H9 (cell line): ENCODE data around the gene HES1. TPM values are rescaled to one million over a fixed set of nuclear protein-coding genes. Genes with fewer than 3 reads are reported as not detected.

Experiments
- DNase-seq: peaks from one replicate; pipeline ENCODE4 v3.0.0-alpha.2; 2017
- H2AFZ ChIP-seq: one replicate; pipeline ENCODE4 v1.6.1; 2013; ENCODE audit warnings: mild to moderate bottlenecking, low read length, control low read depth, moderate library complexity
- H2AK5ac ChIP-seq: 2 replicates; pipeline ENCODE4 v1.6.1; 2013; ENCODE audit warnings: low read length, control low read depth, mixed read lengths; ENCODE audit not compliant: insufficient read length
- H2BK120ac ChIP-seq: one replicate; pipeline ENCODE4 v1.6.1; 2013; ENCODE audit warnings: low read depth, mild to moderate bottlenecking, low read length, control low read depth, inconsistent platforms; ENCODE audit not compliant: poor library complexity, severe bottlenecking
- H2BK12ac ChIP-seq: 2 replicates; pipeline ENCODE4 v1.6.1; 2013; ENCODE audit warnings: low read length, control low read depth, mixed read lengths, low read depth; ENCODE audit not compliant: insufficient read length
- H2BK15ac ChIP-seq: 2 replicates; pipeline ENCODE4 v1.6.1; 2013; ENCODE audit warnings: low read depth, low read length, control low read depth
- H2BK20ac ChIP-seq: one replicate; pipeline ENCODE4 v1.6.1; 2013; ENCODE audit warnings: low read depth, mild to moderate bottlenecking, low read length, control low read depth, inconsistent platforms; ENCODE audit not compliant: poor library complexity, severe bottlenecking
- H2BK5ac ChIP-seq: 2 replicates; pipeline ENCODE4 v1.6.1; 2013; ENCODE audit warnings: low read length, control low read depth, mixed read lengths; ENCODE audit not compliant: insufficient read length
- H3K14ac ChIP-seq: 2 replicates; pipeline ENCODE4 v1.6.1; 2013; ENCODE audit warnings: low read length, control low read depth; ENCODE audit not compliant: insufficient read depth
- H3K18ac ChIP-seq: 2 replicates; pipeline ENCODE4 v1.6.1; 2013; ENCODE audit warnings: low read depth, mild to moderate bottlenecking, mixed read lengths, low read length, control low read depth; ENCODE audit not compliant: insufficient read length
- H3K23ac ChIP-seq: 2 replicates; pipeline ENCODE4 v1.6.1; 2013; ENCODE audit warnings: low read length, control low read depth, mixed read lengths, low read depth; ENCODE audit not compliant: insufficient read length
- H3K23me2 ChIP-seq: 2 replicates; pipeline ENCODE4 v1.6.1; 2013; ENCODE audit warnings: low read depth, mild to moderate bottlenecking, mixed read lengths, low read length, control low read depth; ENCODE audit not compliant: insufficient read length, poor library complexity, severe bottlenecking
- H3K27ac ChIP-seq: 2 replicates; pipeline ENCODE4 v1.5.1; 2013; ENCODE audit warnings: low read length, control low read depth, mixed read lengths, low read depth; ENCODE audit not compliant: insufficient read length
- H3K27me3 ChIP-seq: 2 replicates; pipeline ENCODE4 v1.6.1; 2013; ENCODE audit warnings: low read length, control low read depth, inconsistent platforms; ENCODE audit not compliant: insufficient read depth
- H3K4ac ChIP-seq: 2 replicates; pipeline ENCODE4 v1.6.1; 2013; ENCODE audit warnings: low read depth, mild to moderate bottlenecking, control low read depth, inconsistent platforms, low read length, moderate library complexity
- H3K4me1 ChIP-seq: 2 replicates; pipeline ENCODE4 v1.6.1; 2013; ENCODE audit warnings: low read length, control low read depth, inconsistent platforms; ENCODE audit not compliant: insufficient read depth
- H3K4me2 ChIP-seq: 2 replicates; pipeline ENCODE4 v1.6.1; 2013; ENCODE audit warnings: low read length, control low read depth, mixed read lengths; ENCODE audit not compliant: insufficient read length, insufficient read depth
- H3K56ac ChIP-seq: 2 replicates; pipeline ENCODE4 v1.6.1; 2013; ENCODE audit warnings: low read depth, mild to moderate bottlenecking, mixed read lengths, low read length, control low read depth; ENCODE audit not compliant: insufficient read length
- H3K79me1 ChIP-seq: 2 replicates; pipeline ENCODE4 v1.6.1; 2013; ENCODE audit warnings: low read depth, mild to moderate bottlenecking, moderate library complexity, low read length, control low read depth, inconsistent platforms; ENCODE audit not compliant: insufficient read depth, poor library complexity, severe bottlenecking
- H3K79me2 ChIP-seq: 2 replicates; pipeline ENCODE4 v1.6.1; 2013; ENCODE audit warnings: low read length, control low read depth, inconsistent platforms; ENCODE audit not compliant: insufficient read depth
- H3K9ac ChIP-seq: 2 replicates; pipeline ENCODE4 v1.6.1; 2013; ENCODE audit warnings: low read length, control low read depth, mixed read lengths; ENCODE audit not compliant: insufficient read length; ENCODE audit errors: extremely low read depth
- H3K9me3 ChIP-seq: one replicate; pipeline ENCODE4 v1.6.1; 2013; ENCODE audit warnings: low read depth, low read length, inconsistent platforms; ENCODE audit not compliant: control insufficient read depth
- H3T11ph ChIP-seq: one replicate; pipeline ENCODE4 v1.6.1; 2013; ENCODE audit warnings: mild to moderate bottlenecking, low read length, control low read depth, inconsistent platforms
- H4K20me1 ChIP-seq: one replicate; pipeline ENCODE4 v1.6.1; 2013; ENCODE audit not compliant: control insufficient read depth, insufficient read length, insufficient read depth
- H4K5ac ChIP-seq: 2 replicates; pipeline ENCODE4 v1.6.1; 2013; ENCODE audit warnings: low read depth, mild to moderate bottlenecking, mixed read lengths, low read length, control low read depth; ENCODE audit not compliant: insufficient read length
- H4K8ac ChIP-seq: replicated peaks from 2 replicates; pipeline ENCODE4 v1.6.1; 2013; ENCODE audit warnings: low read length, control low read depth, mixed read lengths, low read depth; ENCODE audit not compliant: insufficient read length
- H4K91ac ChIP-seq: 2 replicates; pipeline ENCODE4 v1.6.1; 2013; ENCODE audit warnings: low read depth, mild to moderate bottlenecking, moderate library complexity, mixed read lengths, low read length, control low read depth; ENCODE audit not compliant: insufficient read length
- H3K27ac Mint-ChIP-seq, 3 experiments: 2 replicates in 2 of 3; 3 replicates in 1 of 3; pipeline ENCODE4 v1.8.0; 2020 to 2021; ENCODE audit warnings: mixed read lengths in 3 of 3, mild to moderate bottlenecking in 1 of 3, moderate library complexity in 1 of 3
- H3K27me3 Mint-ChIP-seq: 2 replicates; pipeline ENCODE4 v1.8.0; 2021; ENCODE audit warnings: low read depth, mild to moderate bottlenecking, moderate library complexity, mixed read lengths
- H3K36me3 Mint-ChIP-seq, 3 experiments: 2 replicates in 2 of 3; 3 replicates in 1 of 3; pipeline ENCODE4 v1.8.0; 2020 to 2021; ENCODE audit warnings: low read depth in 3 of 3, mixed read lengths in 3 of 3; ENCODE audit not compliant: insufficient read depth in 1 of 3
- H3K4me1 Mint-ChIP-seq, 2 experiments: 2 replicates each; pipeline ENCODE4 v1.8.0; 2020; ENCODE audit warnings: mixed read lengths in 2 of 2
- H3K4me3 Mint-ChIP-seq, 2 experiments: 2 replicates in 1 of 2; 3 replicates in 1 of 2; pipeline ENCODE4 v1.8.0; 2020 to 2021; ENCODE audit warnings: mild to moderate bottlenecking in 2 of 2, mixed read lengths in 2 of 2, moderate library complexity in 1 of 2
- H3K9me3 Mint-ChIP-seq, 2 experiments: 2 replicates in 1 of 2; 3 replicates in 1 of 2; pipeline ENCODE4 v1.8.0; 2020; ENCODE audit warnings: mild to moderate bottlenecking in 2 of 2, mixed read lengths in 2 of 2, moderate library complexity in 1 of 2
- WGBS: extraction: QIAGEN DNeasy Blood & Tissue Kit; methylation state at CpG from one replicate; pipeline ENCODE4 v1.1.7; 2013; ENCODE audit warnings: missing lambda C conversion rate, low lambda C conversion rate, mixed read lengths; ENCODE audit not compliant: insufficient read length; ENCODE audit errors: extremely low coverage; 5-methylcytosine and 5-hydroxymethylcytosine counted together
- total RNA-seq: library from RNA; stranded (reverse); gene quantifications from 2 replicates; pipeline ENCODE4 v1.2.1, GENCODE V29; 2021
- TF ChIP-seq, protein P1 (sequence below): fragments of 200-600 bp; sonication (generic); conservative IDR thresholded peaks from 3 replicates; pipeline ENCODE4 v1.8.0; 2021; ENCODE audit warnings: antibody characterized with exemption, mild to moderate bottlenecking

HES1 gene
- total RNA-seq, 1 experiment from 2014 or later: 23.2 TPM

DNA sequence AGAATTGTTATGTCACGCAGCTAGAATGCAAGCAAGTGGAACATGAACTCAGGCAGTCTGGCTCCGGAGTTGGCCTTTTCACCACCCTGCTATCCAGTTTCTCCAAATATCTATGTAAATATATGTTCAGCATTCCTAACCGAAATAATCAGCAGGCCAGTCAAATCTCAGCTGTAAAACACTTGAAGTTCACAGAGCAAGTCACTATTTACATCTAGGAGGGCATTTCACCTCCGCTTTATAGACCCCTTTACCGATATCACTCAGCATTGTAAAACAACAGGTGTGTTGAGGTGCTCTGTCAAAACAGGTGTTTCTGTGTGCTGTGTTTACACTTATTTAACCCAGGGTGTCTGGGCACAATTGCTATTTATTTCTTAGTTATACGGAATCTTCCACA is 12.2 kb upstream of the HES1 start:
- H3K9ac ChIP-seq: no peak overlapping the region
- H3K9me3 ChIP-seq: no peaks in the 10 kb centered on the region
- H2AK5ac ChIP-seq: no peak overlapping the region
- no peak for DNase-seq
- H3K4me1 ChIP-seq: no peaks in the 10 kb centered on the region
- no peak overlapping the region for H3K18ac ChIP-seq
- no peaks in the 10 kb centered on the region for H3K23me2 ChIP-seq
- no peak overlapping the region for H2BK5ac ChIP-seq
- no CpG with 5 or more reads among the region's 6 CpGs for WGBS
- Mint-ChIP-seq H3K9me3 (no peaks in the 10 kb centered on the region), H3K4me3 (no peak overlapping the region), H3K27me3 (peaks cover 30% of the 10 kb centered on the region), H3K27ac (no peak overlapping the region), H3K36me3 (no peaks in the 10 kb centered on the region), H3K4me1 (peaks cover 0 to 6% of the 10 kb centered on the region in 2 experiments; a peak in 3 of 4 replicates)
- H4K91ac ChIP-seq: no peak overlapping the region
- no peak overlapping the region for H2AFZ ChIP-seq
- no peaks in the 10 kb centered on the region for H3K27me3 ChIP-seq
- no peak overlapping the region for H3K14ac ChIP-seq
- H4K20me1 ChIP-seq: no peaks in the 10 kb centered on the region
- H3T11ph ChIP-seq: no peak overlapping the region
- H3K4me2 ChIP-seq: no peak overlapping the region
- no peak overlapping the region for H3K56ac ChIP-seq
- H3K27ac ChIP-seq: no peak overlapping the region
- no peak overlapping the region for H3K4ac ChIP-seq
- no peak overlapping the region for H2BK12ac ChIP-seq
- no peak overlapping the region for H2BK15ac ChIP-seq
- H4K8ac ChIP-seq: no peak overlapping the region
- no peak overlapping the region for H4K5ac ChIP-seq
- H2BK120ac ChIP-seq: no peak overlapping the region
- H3K79me2 ChIP-seq: no peaks in the 10 kb centered on the region
- H2BK20ac ChIP-seq: no peak overlapping the region
- no peak overlapping the region for H3K23ac ChIP-seq
- TF ChIP-seq, protein P1, sequence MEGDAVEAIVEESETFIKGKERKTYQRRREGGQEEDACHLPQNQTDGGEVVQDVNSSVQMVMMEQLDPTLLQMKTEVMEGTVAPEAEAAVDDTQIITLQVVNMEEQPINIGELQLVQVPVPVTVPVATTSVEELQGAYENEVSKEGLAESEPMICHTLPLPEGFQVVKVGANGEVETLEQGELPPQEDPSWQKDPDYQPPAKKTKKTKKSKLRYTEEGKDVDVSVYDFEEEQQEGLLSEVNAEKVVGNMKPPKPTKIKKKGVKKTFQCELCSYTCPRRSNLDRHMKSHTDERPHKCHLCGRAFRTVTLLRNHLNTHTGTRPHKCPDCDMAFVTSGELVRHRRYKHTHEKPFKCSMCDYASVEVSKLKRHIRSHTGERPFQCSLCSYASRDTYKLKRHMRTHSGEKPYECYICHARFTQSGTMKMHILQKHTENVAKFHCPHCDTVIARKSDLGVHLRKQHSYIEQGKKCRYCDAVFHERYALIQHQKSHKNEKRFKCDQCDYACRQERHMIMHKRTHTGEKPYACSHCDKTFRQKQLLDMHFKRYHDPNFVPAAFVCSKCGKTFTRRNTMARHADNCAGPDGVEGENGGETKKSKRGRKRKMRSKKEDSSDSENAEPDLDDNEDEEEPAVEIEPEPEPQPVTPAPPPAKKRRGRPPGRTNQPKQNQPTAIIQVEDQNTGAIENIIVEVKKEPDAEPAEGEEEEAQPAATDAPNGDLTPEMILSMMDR: no peak
- no peaks in the 10 kb centered on the region for H3K79me1 ChIP-seq
